Adrenal gland (tissue), 5 donors: ENCODE results near the gene S100G.

Experiments
- CTCF ChIP-seq, 6 experiments: fragments of 450-650 bp in 4 of 6; fragments of 200-600 bp in 2 of 6; sonication (generic) in 1 of 6; IDR thresholded peaks; 1 replicate in 5 of 6; 2 replicates in 1 of 6; pipeline versions ENCODE4 v1.5.1 to v1.8.0; 2016 to 2021; ENCODE audit warnings: antibody characterized with exemption in 6 of 6, mild to moderate bottlenecking in 2 of 6, moderate library complexity in 1 of 6
- POLR2A ChIP-seq, 2 donors: fragments of 450-650 bp; IDR thresholded peaks; one replicate each; pipeline ENCODE4 v1.6.1; 2017; ENCODE audit warnings: antibody characterized with exemption in 2 of 2, mild to moderate bottlenecking in 2 of 2, moderate library complexity in 1 of 2
- donor health status: DM: no; HTN: no; CAD: no.

GRCh38 chrX:16601885-16602284, 48.1 kb upstream of the S100G start:
- TF ChIP-seq CTCF (IDR thresholded peaks at IDR 0.05) (no peak), POLR2A (IDR thresholded peaks at IDR 0.05) (no peak)
